Esophagus muscularis mucosa (tissue), 4 donors: ENCODE results near the gene FGD1. TPM values are rescaled to one million over a fixed set of nuclear protein-coding genes. Genes with fewer than 3 reads are reported as not detected.
"Not testable (repeated sequence)": the region's sequence is repeated elsewhere in the genome, so short reads cannot be mapped to it uniquely, and the experiment has no call there.

Experiments used
- DNase-seq: peaks from one replicate; pipeline ENCODE4 v3.0.0-alpha.2; 2017; ENCODE audit errors: extremely low spot score
- H3K27ac ChIP-seq, 4 donors: fragments of 200-600 bp; sonication (generic); replicated peaks in 1 of 4; 1 replicate in 3 of 4; 2 replicates in 1 of 4; pipeline ENCODE4 v1.5.1; 2016 to 2019; ENCODE audit warnings: mild to moderate bottlenecking in 1 of 4
- H3K27me3 ChIP-seq, 4 donors: fragments of 200-600 bp; sonication (generic); one replicate each; pipeline versions ENCODE4 v1.5.1 to v1.6.0; 2016 to 2019
- H3K36me3 ChIP-seq, 4 donors: fragments of 200-600 bp; sonication (generic); one replicate each; pipeline ENCODE4 v1.5.1; 2016 to 2019
- H3K4me1 ChIP-seq, 4 donors: fragments of 200-600 bp; sonication (generic); one replicate each; pipeline ENCODE4 v1.5.1; 2016 to 2019
- H3K4me3 ChIP-seq, 4 donors: fragments of 200-600 bp; sonication (generic); 1 replicate in 2 of 4; 2 replicates in 2 of 4; pipeline ENCODE4 v1.5.1; 2016 to 2019; ENCODE audit warnings: mild to moderate bottlenecking in 4 of 4, moderate library complexity in 1 of 4
- H3K9me3 ChIP-seq, 4 donors: fragments of 200-600 bp; sonication (generic); 1 replicate in 3 of 4; 2 replicates in 1 of 4; pipeline ENCODE4 v1.5.1; 2016 to 2019
- EP300 ChIP-seq: sonication (generic); formaldehyde crosslinking; IDR thresholded peaks from one replicate; pipeline ENCODE4 v1.6.1; 2017; ENCODE audit warnings: antibody characterized with exemption
- POLR2A ChIP-seq: fragments of 450-650 bp; IDR thresholded peaks from one replicate; pipeline ENCODE4 v1.6.1; 2017; ENCODE audit warnings: antibody characterized with exemption, moderate library complexity, mild to moderate bottlenecking, low read depth
- POLR2AphosphoS5 ChIP-seq, 2 donors: sonication (generic); formaldehyde crosslinking; IDR thresholded peaks; one replicate each; pipeline ENCODE4 v1.6.1; 2017; ENCODE audit warnings: antibody characterized with exemption in 2 of 2
- WGBS: methylation state at CpG from one replicate; pipeline ENCODE4 v1.1.5; 2018; 5-methylcytosine and 5-hydroxymethylcytosine counted together
- intact Hi-C: fragments of 100-400 bp; cut with DNase I; formaldehyde crosslinking; loops from one replicate; pipeline ENCODE4 v1.15.1; 2023
- total RNA-seq, 4 donors: library from RNA; depleted of rRNA; stranded (reverse); fragments of >200 nt; gene quantifications; one replicate each; pipeline versions ENCODE4 v1.1.0 to v1.2.1, GENCODE V29; 2016
- TF ChIP-seq, protein P1 (sequence below), 3 experiments: fragments of 200-600 bp in 2 of 3; fragments of 450-650 bp in 1 of 3; sonication (generic) in 2 of 3; IDR thresholded peaks; one replicate each; pipeline ENCODE4 v1.5.1; 2017 to 2019; ENCODE audit warnings: antibody characterized with exemption in 3 of 3, mild to moderate bottlenecking in 2 of 3, moderate library complexity in 1 of 3

The FGD1 gene
- total RNA-seq: 10 to 100 TPM in 1 of 4 donors, 1 to 10 TPM in 3; 3.7 to 11.4 (median 6.3) TPM

DNA sequence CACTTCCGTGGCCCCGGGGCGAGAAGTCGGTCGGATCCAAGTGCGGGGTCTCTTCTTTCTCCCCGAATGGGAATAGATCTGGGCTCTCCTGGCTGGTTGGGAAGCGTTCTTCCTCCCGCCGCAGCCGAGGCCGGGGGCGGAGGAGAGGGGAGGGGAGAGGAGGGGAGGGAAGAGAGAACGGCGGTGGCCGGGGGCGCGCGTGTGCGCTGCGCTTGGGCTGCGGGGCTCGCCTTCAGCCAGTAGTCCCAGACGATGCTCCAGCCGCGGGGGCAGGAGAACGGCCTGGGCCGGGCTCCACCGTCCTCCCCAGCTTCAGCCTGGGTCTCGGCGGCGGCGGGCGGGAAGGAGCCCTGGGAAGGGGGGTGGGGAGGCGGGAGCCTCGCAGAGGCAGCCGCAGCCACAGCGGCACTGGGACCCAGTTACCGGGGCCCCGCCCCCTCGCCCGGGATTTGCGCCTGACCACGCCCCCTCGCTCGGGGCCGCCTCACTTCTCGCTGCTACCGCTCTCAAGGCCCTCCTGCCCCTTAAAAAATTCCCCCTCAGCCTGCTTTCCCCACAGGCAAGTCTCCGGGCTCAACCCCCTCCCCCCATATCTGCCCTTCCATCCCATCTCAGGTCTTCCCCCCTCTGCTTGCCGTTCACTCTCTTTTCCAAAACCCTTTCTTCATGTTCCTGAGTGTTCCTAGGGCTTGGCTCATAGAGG, at the start of gene FGD1:
Gene FGD1 (minus strand): TSS at position 421 of the 703 bp plus-strand sequence. CDS start 802 bp downstream, outside the sequence.
- H3K27me3 ChIP-seq: no peaks in the 10 kb centered on the region
- peak within 1 kb of the TSS; percentile 65 to 74 (median 68) for H3K4me3 ChIP-seq
- intact Hi-C loops: no loop called here
- TF ChIP-seq POLR2A (no peak), POLR2AphosphoS5 (IDR thresholded peaks at IDR 0.05) (peak in 1 of 2 donors; percentile 25)
- TF ChIP-seq, protein P1, sequence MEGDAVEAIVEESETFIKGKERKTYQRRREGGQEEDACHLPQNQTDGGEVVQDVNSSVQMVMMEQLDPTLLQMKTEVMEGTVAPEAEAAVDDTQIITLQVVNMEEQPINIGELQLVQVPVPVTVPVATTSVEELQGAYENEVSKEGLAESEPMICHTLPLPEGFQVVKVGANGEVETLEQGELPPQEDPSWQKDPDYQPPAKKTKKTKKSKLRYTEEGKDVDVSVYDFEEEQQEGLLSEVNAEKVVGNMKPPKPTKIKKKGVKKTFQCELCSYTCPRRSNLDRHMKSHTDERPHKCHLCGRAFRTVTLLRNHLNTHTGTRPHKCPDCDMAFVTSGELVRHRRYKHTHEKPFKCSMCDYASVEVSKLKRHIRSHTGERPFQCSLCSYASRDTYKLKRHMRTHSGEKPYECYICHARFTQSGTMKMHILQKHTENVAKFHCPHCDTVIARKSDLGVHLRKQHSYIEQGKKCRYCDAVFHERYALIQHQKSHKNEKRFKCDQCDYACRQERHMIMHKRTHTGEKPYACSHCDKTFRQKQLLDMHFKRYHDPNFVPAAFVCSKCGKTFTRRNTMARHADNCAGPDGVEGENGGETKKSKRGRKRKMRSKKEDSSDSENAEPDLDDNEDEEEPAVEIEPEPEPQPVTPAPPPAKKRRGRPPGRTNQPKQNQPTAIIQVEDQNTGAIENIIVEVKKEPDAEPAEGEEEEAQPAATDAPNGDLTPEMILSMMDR (IDR thresholded peaks at IDR 0.05): no peak
- WGBS: 39% methylated on average over 15 of the region's 51 CpGs
- no peaks in the 10 kb centered on the region for H3K36me3 ChIP-seq
- no peaks in the 10 kb centered on the region for H3K9me3 ChIP-seq
- peaks cover 2 to 35% (median 30%) of the 10 kb centered on the region in 4 donors for H3K4me1 ChIP-seq
- DNase-seq: peak; percentile 91
- H3K27ac ChIP-seq: peak within 1 kb of the TSS; percentile 78 to 84 (median 80)

DNA sequence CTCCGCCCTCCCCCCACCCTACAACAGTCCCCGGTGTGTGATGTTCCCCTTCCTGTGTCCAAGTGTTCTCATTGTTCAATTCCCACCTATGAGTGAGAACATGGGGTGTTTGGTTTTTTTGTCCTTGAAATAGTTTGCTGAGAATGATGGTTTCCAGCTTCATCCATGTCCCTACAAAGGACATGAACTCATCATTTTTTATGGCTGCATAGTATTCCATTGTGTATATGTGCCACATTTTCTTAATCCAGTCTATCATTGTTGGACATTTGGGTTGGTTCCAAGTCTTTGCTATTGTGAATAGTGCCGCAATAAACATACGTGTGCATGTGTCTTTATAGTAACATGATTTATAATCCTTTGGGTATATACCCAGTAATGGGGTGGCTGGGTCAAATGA, 46.2 kb upstream of the FGD1 start:
- H3K27me3 ChIP-seq, H3K4me3 ChIP-seq, DNase-seq, intact Hi-C loops, H3K27ac ChIP-seq, H3K9me3 ChIP-seq, H3K4me1 ChIP-seq: not testable (repeated sequence)
- WGBS: 94% methylated on average over 4 of the region's 4 CpGs
- peaks cover 32 to 87% (median 69%) of the 10 kb centered on the region in 4 donors for H3K36me3 ChIP-seq

GRCh38 chrX:54540289-54540688, 44.3 kb upstream of the FGD1 start:
- peaks cover 30 to 75% (median 57%) of the 10 kb centered on the region in 4 donors for H3K36me3 ChIP-seq
- no peak for DNase-seq

DNA sequence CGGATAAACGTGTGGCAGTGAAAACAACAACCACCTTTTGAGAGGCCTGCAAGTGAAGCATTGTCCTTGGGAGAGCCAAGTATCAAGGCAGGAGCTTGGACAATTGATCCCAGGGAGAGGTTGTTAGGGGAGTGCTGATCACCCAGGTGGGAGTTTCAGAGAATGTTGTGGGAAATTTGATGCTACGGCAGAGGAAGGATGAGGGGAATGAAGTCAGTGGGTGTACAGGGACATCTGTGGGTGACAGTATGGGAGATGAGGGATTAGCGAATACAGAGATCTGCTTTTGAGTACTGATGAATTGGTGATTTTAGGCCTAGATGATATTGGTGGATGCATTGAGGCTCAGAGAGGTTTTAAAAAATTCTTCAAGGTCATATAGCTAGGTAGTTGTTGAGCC, 38.2 kb upstream of the FGD1 start:
- H3K4me3 ChIP-seq: no peak overlapping the region
- peaks cover 4 to 21% (median 7%) of the 10 kb centered on the region in 4 donors for H3K36me3 ChIP-seq
- no peak for DNase-seq
- intact Hi-C loops: no loop called here
- no peak for TF ChIP-seq POLR2A
- TF ChIP-seq POLR2AphosphoS5 (IDR thresholded peaks at IDR 0.05): no peak
- TF ChIP-seq, protein P1 (IDR thresholded peaks at IDR 0.05): no peak
- TF ChIP-seq EP300: no peak
- 79% methylated on average over 4 of the region's 4 CpGs for WGBS
- no peaks in the 10 kb centered on the region for H3K27me3 ChIP-seq
- H3K4me1 ChIP-seq: peaks cover 0 to 31% (median 24%) of the 10 kb centered on the region in 4 donors
- H3K27ac ChIP-seq: no peak overlapping the region
- H3K9me3 ChIP-seq: no peaks in the 10 kb centered on the region

More at GRCh38 chrX:54540289-54540688, 44.3 kb upstream of the FGD1 start:
- intact Hi-C loops: no loop called here
- no peaks in the 10 kb centered on the region for H3K27me3 ChIP-seq
- no peaks in the 10 kb centered on the region for H3K4me1 ChIP-seq
- no peaks in the 10 kb centered on the region for H3K9me3 ChIP-seq
- 50% methylated on average over 4 of the region's 4 CpGs for WGBS
- no peak overlapping the region for H3K4me3 ChIP-seq
- no peak overlapping the region for H3K27ac ChIP-seq
- TF ChIP-seq POLR2A (no peak), POLR2AphosphoS5 (IDR thresholded peaks at IDR 0.05) (no peak), EP300 (no peak)
- TF ChIP-seq, protein P1 (IDR thresholded peaks at IDR 0.05): no peak

DNA sequence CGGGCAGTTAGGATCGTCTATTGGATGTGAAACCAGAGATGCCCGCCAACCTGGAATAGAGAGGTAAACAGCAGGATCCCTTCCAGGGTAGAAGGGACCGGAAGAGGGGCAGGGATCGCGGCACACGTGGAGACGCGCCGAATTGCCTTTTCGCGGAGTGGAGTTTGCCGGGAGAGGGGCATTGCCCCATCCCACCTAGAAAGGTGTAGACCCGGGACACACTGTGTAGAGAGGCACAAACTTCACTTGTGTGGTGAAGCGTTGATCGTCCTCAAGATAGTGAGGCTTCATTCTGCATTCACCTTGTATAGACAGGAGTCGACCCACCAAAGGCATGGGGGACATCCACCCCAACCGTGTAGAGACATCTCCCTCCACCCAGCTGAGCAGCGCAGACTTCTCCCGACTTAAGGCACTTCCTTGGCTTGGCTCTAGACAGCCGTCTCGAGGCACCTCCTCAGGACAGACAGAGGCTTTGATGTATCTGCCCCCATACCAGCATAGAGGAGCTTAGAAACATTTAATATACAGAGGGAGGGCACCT, 34.4 kb upstream of the FGD1 start:
- no peak for DNase-seq
- H3K27ac ChIP-seq: peak overlapping the region; percentile 74 to 87 (median 78)
- no peaks in the 10 kb centered on the region for H3K27me3 ChIP-seq
- H3K36me3 ChIP-seq: no peaks in the 10 kb centered on the region
- intact Hi-C loops: no loop called here
- peak overlapping the region; percentile 62 to 73 (median 66) for H3K4me3 ChIP-seq
- H3K9me3 ChIP-seq: no peaks in the 10 kb centered on the region
- no peak for TF ChIP-seq POLR2A
- TF ChIP-seq, protein P1 (IDR thresholded peaks at IDR 0.05): no peak
- TF ChIP-seq EP300: no peak
- no peak for TF ChIP-seq POLR2AphosphoS5 (IDR thresholded peaks at IDR 0.05)
- H3K4me1 ChIP-seq: peaks cover 0 to 31% (median 25%) of the 10 kb centered on the region in 4 donors
- 30% methylated on average over 20 of the region's 22 CpGs for WGBS
